HCT116 (cell line): ENCODE data around the gene ENSA.

Source experiments
- EZH2 ChIP-seq: fragments of 200-600 bp; sonication (generic); IDR thresholded peaks from 2 replicates; pipeline ENCODE4 v1.6.1; 2017; ENCODE audit warnings: antibody characterized with exemption, mixed run types
- POLR2A ChIP-seq: IDR thresholded peaks from 2 replicates; pipeline ENCODE4 v1.7.0; 2011; ENCODE audit warnings: borderline replicate concordance; ENCODE audit not compliant: insufficient read depth, insufficient read length; ENCODE audit errors: extremely low read depth
- POLR2AphosphoS5 ChIP-seq: IDR thresholded peaks from 2 replicates; pipeline ENCODE4 v1.6.1; 2011; ENCODE audit warnings: mild to moderate bottlenecking, low read depth, low read length, moderate library complexity
- RAD21 ChIP-seq: IDR thresholded peaks from 2 replicates; pipeline ENCODE4 v1.6.1; 2012; ENCODE audit warnings: low read depth, mild to moderate bottlenecking
- TF ChIP-seq, protein P1 (sequence below): IDR thresholded peaks from 2 replicates; pipeline ENCODE4 v1.6.1; 2012
- TF ChIP-seq, protein P2 (sequence below): IDR thresholded peaks from 2 replicates; pipeline ENCODE4 v1.6.1; 2012; ENCODE audit warnings: low read depth
- TF ChIP-seq, protein P3 (sequence below), 3 experiments: fragments of 200-600 bp in 1 of 3; sonication (generic) in 1 of 3; IDR thresholded peaks in 2 of 3; conservative IDR thresholded peaks in 1 of 3; 2 replicates each; pipeline ENCODE4 v1.5.1; 2012 to 2017; ENCODE audit warnings: low read depth in 2 of 3, low read length in 2 of 3, antibody characterized with exemption in 1 of 3, borderline replicate concordance in 1 of 3, control low read depth in 1 of 3, mild to moderate bottlenecking in 1 of 3, mixed read lengths in 1 of 3, mixed run types in 1 of 3, moderate library complexity in 1 of 3; ENCODE audit not compliant: insufficient read depth in 1 of 3

DNA sequence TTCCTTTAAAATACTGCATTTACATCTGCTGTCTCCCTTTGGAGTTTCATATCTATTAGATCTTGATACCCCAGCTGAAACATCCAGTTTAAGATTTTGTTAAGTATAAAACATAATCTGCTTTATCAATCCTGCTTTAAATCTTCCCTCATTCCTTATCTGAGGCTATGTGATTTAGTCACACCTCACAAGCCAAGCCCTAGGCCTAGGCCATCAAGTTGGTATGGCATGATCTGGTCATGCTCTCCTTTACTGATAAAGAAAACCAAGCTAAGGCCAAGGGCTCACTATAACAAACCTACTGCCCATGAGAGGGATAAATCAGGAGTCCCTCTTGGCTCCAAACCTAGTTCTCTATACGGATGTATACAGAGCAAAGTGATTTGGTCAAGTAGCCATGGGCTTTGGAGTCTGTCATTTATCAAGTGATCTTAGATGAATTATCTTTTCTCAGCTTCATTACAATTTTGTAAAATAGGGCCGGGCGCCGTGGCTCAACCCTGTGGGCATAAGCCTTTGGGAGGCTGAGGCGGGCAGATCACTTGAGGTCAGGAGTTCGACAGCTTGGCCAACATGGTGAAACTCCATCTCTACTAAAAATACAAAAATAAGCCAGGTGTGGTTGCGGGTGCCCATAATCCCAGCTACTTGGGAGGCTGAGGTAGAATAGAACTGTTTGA is 22.8 kb downstream of the ENSA start:
- TF ChIP-seq POLR2A (no peak), EZH2 (no peak), RAD21 (no peak), POLR2AphosphoS5 (no peak)
- TF ChIP-seq, protein P1, sequence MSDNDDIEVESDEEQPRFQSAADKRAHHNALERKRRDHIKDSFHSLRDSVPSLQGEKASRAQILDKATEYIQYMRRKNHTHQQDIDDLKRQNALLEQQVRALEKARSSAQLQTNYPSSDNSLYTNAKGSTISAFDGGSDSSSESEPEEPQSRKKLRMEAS: no peak
- TF ChIP-seq, protein P2, sequence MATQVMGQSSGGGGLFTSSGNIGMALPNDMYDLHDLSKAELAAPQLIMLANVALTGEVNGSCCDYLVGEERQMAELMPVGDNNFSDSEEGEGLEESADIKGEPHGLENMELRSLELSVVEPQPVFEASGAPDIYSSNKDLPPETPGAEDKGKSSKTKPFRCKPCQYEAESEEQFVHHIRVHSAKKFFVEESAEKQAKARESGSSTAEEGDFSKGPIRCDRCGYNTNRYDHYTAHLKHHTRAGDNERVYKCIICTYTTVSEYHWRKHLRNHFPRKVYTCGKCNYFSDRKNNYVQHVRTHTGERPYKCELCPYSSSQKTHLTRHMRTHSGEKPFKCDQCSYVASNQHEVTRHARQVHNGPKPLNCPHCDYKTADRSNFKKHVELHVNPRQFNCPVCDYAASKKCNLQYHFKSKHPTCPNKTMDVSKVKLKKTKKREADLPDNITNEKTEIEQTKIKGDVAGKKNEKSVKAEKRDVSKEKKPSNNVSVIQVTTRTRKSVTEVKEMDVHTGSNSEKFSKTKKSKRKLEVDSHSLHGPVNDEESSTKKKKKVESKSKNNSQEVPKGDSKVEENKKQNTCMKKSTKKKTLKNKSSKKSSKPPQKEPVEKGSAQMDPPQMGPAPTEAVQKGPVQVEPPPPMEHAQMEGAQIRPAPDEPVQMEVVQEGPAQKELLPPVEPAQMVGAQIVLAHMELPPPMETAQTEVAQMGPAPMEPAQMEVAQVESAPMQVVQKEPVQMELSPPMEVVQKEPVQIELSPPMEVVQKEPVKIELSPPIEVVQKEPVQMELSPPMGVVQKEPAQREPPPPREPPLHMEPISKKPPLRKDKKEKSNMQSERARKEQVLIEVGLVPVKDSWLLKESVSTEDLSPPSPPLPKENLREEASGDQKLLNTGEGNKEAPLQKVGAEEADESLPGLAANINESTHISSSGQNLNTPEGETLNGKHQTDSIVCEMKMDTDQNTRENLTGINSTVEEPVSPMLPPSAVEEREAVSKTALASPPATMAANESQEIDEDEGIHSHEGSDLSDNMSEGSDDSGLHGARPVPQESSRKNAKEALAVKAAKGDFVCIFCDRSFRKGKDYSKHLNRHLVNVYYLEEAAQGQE: no peak
- TF ChIP-seq, protein P3, sequence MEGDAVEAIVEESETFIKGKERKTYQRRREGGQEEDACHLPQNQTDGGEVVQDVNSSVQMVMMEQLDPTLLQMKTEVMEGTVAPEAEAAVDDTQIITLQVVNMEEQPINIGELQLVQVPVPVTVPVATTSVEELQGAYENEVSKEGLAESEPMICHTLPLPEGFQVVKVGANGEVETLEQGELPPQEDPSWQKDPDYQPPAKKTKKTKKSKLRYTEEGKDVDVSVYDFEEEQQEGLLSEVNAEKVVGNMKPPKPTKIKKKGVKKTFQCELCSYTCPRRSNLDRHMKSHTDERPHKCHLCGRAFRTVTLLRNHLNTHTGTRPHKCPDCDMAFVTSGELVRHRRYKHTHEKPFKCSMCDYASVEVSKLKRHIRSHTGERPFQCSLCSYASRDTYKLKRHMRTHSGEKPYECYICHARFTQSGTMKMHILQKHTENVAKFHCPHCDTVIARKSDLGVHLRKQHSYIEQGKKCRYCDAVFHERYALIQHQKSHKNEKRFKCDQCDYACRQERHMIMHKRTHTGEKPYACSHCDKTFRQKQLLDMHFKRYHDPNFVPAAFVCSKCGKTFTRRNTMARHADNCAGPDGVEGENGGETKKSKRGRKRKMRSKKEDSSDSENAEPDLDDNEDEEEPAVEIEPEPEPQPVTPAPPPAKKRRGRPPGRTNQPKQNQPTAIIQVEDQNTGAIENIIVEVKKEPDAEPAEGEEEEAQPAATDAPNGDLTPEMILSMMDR (IDR thresholded peaks at IDR 0.05 in 2 of 3, conservative IDR thresholded peaks at IDR 0.05 in 1 of 3; ENCODE audit: borderline replicate concordance in 1 of 3, insufficient read depth in 1 of 3, low read depth in 2 of 3, low read length in 2 of 3): no peak
